GM12878 (cell line): Measurements from ENCODE around the gene CCT6A. TPM values are rescaled to one million over a fixed set of nuclear protein-coding genes. Genes with fewer than 3 reads are reported as not detected.

Source experiments
- ASH2L ChIP-seq: fragments of 300-600, 200-600 bp; sonication (generic); IDR thresholded peaks from 2 replicates; pipeline ENCODE4 v1.6.1; 2017; ENCODE audit warnings: low read depth, mild to moderate bottlenecking, borderline replicate concordance
- ATF3 ChIP-seq: IDR thresholded peaks from 2 replicates; pipeline ENCODE4 v1.6.1; 2011; ENCODE audit warnings: low read depth, mild to moderate bottlenecking, low read length, moderate library complexity, borderline replicate concordance; ENCODE audit errors: extremely low read depth
- CBFB ChIP-seq: IDR thresholded peaks from 2 replicates; pipeline ENCODE4 v1.6.1; 2016; ENCODE audit warnings: antibody characterized with exemption, low read depth
- CHD1 ChIP-seq: IDR thresholded peaks from 2 replicates; pipeline ENCODE4 v1.6.1; 2012; ENCODE audit warnings: low read depth, low read length, improper control_type of control experiment
- CREB1 ChIP-seq: IDR thresholded peaks from 2 replicates; pipeline ENCODE4 v1.6.1; 2012; ENCODE audit warnings: low read depth, mild to moderate bottlenecking, inconsistent platforms
- EGR1 ChIP-seq, 2 experiments: IDR thresholded peaks; 1 replicate in 1 of 2; 2 replicates in 1 of 2; pipeline ENCODE4 v1.6.1; 2011 to 2012; ENCODE audit warnings: low read depth in 2 of 2, low read length in 2 of 2, borderline replicate concordance in 1 of 2, mild to moderate bottlenecking in 1 of 2, moderate library complexity in 1 of 2
- EZH2 ChIP-seq: IDR thresholded peaks from 2 replicates; pipeline ENCODE4 v1.6.1; 2012; ENCODE audit warnings: low read depth, mild to moderate bottlenecking, control low read depth, inconsistent platforms, low read length, borderline replicate concordance; ENCODE audit not compliant: control insufficient read depth
- IRF3 ChIP-seq: fragments of 450-650 bp; IDR thresholded peaks from 2 replicates; pipeline ENCODE4 v1.6.1; 2014; ENCODE audit warnings: mild to moderate bottlenecking
- IRF5 ChIP-seq: fragments of 450-650 bp; IDR thresholded peaks from 2 replicates; pipeline ENCODE4 v1.6.1; 2017; ENCODE audit warnings: borderline replicate concordance
- LARP7 ChIP-seq: fragments of 450-650 bp; IDR thresholded peaks from 2 replicates; pipeline ENCODE4 v1.6.1; 2017; ENCODE audit warnings: mild to moderate bottlenecking
- MAX ChIP-seq: IDR thresholded peaks from 2 replicates; pipeline ENCODE4 v1.6.1; 2012; ENCODE audit warnings: low read depth, low read length, improper control_type of control experiment
- MLLT1 ChIP-seq: fragments of 450-650 bp; IDR thresholded peaks from 2 replicates; pipeline ENCODE4 v1.6.1; 2016; ENCODE audit warnings: mild to moderate bottlenecking
- MTA3 ChIP-seq: IDR thresholded peaks from 2 replicates; pipeline ENCODE4 v1.6.1; 2012; ENCODE audit warnings: low read length, inconsistent platforms, borderline replicate concordance
- MXI1 ChIP-seq: fragments of 150-350 bp; IDR thresholded peaks from 2 replicates; pipeline ENCODE4 v1.6.1; 2011; ENCODE audit warnings: low read depth, mild to moderate bottlenecking, inconsistent platforms, low read length, improper control_type of control experiment
- MYB ChIP-seq: fragments of 150-350 bp; IDR thresholded peaks from 2 replicates; pipeline ENCODE4 v1.6.1; 2014; ENCODE audit warnings: mild to moderate bottlenecking, low read depth, low read length, borderline replicate concordance
- MYC ChIP-seq: IDR thresholded peaks from 2 replicates; pipeline ENCODE4 v1.6.1; 2011; ENCODE audit warnings: mild to moderate bottlenecking, low read length, moderate library complexity, inconsistent platforms; ENCODE audit not compliant: insufficient read depth, insufficient replicate concordance, insufficient read length, severe bottlenecking
- PML ChIP-seq: IDR thresholded peaks from 2 replicates; pipeline ENCODE4 v1.6.1; 2012; ENCODE audit warnings: low read length, inconsistent platforms
- POLR2A ChIP-seq: IDR thresholded peaks from 2 replicates; pipeline ENCODE4 v1.6.1; 2011; ENCODE audit warnings: low read depth, mild to moderate bottlenecking, low read length
- POLR2AphosphoS5 ChIP-seq: IDR thresholded peaks from 2 replicates; pipeline ENCODE4 v1.6.1; 2011; ENCODE audit warnings: mild to moderate bottlenecking, low read length, inconsistent platforms
- RAD21 ChIP-seq: IDR thresholded peaks from 2 replicates; pipeline ENCODE4 v1.6.1; 2011; ENCODE audit warnings: mild to moderate bottlenecking, low read depth, low read length, moderate library complexity; ENCODE audit not compliant: insufficient read depth
- RCOR1 ChIP-seq: conservative IDR thresholded peaks from 2 replicates; pipeline ENCODE4 v1.6.1; 2012; ENCODE audit warnings: low read depth, low read length, improper control_type of control experiment
- RFX5 ChIP-seq: IDR thresholded peaks from 2 replicates; pipeline ENCODE4 v1.6.1; 2011; ENCODE audit warnings: low read depth, low read length, improper control_type of control experiment
- SPI1 ChIP-seq: IDR thresholded peaks from 2 replicates; pipeline ENCODE4 v1.6.1; 2011; ENCODE audit warnings: low read depth, mild to moderate bottlenecking, low read length, moderate library complexity, borderline replicate concordance; ENCODE audit not compliant: insufficient read depth
- STAT3 ChIP-seq: IDR thresholded peaks from 2 replicates; pipeline ENCODE4 v1.6.1; 2011; ENCODE audit warnings: low read depth, low read length, improper control_type of control experiment
- SUPT20H ChIP-seq: IDR thresholded peaks from 2 replicates; pipeline ENCODE4 v1.6.1; 2011; ENCODE audit warnings: low read depth, mild to moderate bottlenecking, low read length, moderate library complexity, borderline replicate concordance; ENCODE audit not compliant: control insufficient read depth
- YY1 ChIP-seq: IDR thresholded peaks from 2 replicates; pipeline ENCODE4 v1.6.1; 2011; ENCODE audit warnings: low read depth, mild to moderate bottlenecking, low read length
- ZNF207 ChIP-seq: fragments of 450-650 bp; IDR thresholded peaks from 2 replicates; pipeline ENCODE4 v1.6.1; 2014; ENCODE audit warnings: antibody characterized with exemption, mild to moderate bottlenecking, borderline replicate concordance
- polyA plus RNA-seq, 11 experiments: library from polyadenylated mRNA; depleted of rRNA in 4 of 11; unstranded in 6 of 11; stranded (reverse) in 5 of 11; fragments of >200 nt; fragmentation: Nextera tagmentation in 4 of 11; fragmentation: Illumina TruSeq in 1 of 11; extraction: Ambion mirVana in 4 of 11; extraction: Trizol in 1 of 11; gene quantifications; 1 replicate in 1 of 11; 2 replicates in 10 of 11; pipeline versions ENCODE4 v1.2.1 to v1.2.3, GENCODE V29; 2011 to 2016; ENCODE audit warnings: inconsistent platforms in 2 of 11, missing spikeins in 2 of 11, low read depth in 1 of 11
- total RNA-seq, 4 experiments: library from RNA; depleted of rRNA in 3 of 4; stranded (reverse); fragments of >200 nt in 3 of 4; fragmentation: Illumina TruSeq in 1 of 4; extraction: Trizol in 1 of 4; gene quantifications; 2 replicates each; pipeline versions ENCODE4 v1.2.1 to v1.2.3, GENCODE V29; 2013 to 2021

Gene CCT6A
- total and polyA plus RNA-seq, 10 of the 15 experiments (the other 5 are each of a cell fraction or from before 2014, with no cell fraction given), result 191 to 480 (median 296) TPM

GRCh38 chr7:56063882-56064625 is 12.5 kb downstream of the CCT6A start, which contains the start of gene SUMF2 (continued):
- TF ChIP-seq RAD21, result no peak
- peak; percentile 64; the same call in 1 of the 2 replicates for TF ChIP-seq LARP7
- TF ChIP-seq IRF5, result no peak
- no peak; the same call in 1 of the 2 replicates for TF ChIP-seq CREB1
- TF ChIP-seq RFX5, result no peak
- TF ChIP-seq MTA3, result peak; percentile 84; the same call in 1 of the 2 replicates
- no peak for TF ChIP-seq IRF3
- no peak for TF ChIP-seq ZNF207
- peak; percentile 51; the same call in 1 of the 2 replicates for TF ChIP-seq MAX
- TF ChIP-seq SPI1, result no peak
- no peak for TF ChIP-seq CHD1
- 0 out of 2 replicates have a peak, but pooled peaks have one; percentile 3 for TF ChIP-seq MLLT1
- TF ChIP-seq EGR1 (IDR thresholded peaks at IDR 0.05; ENCODE audit: borderline replicate concordance in 1 of 2, low read depth in 2 of 2, low read length in 2 of 2), result peak in 1 of 2 experiments; percentile 72; a peak in 2 of 3 replicates
- TF ChIP-seq EZH2, result no peak
- no peak for TF ChIP-seq STAT3
- TF ChIP-seq MYC, result peak; percentile 88
- no peak for TF ChIP-seq SUPT20H
- peak; percentile 99 for TF ChIP-seq POLR2A
- TF ChIP-seq MYB, result no peak
- peak; percentile 85 for TF ChIP-seq MXI1
- peak; percentile 18 for TF ChIP-seq CBFB
- TF ChIP-seq YY1, result peak; percentile 76
- TF ChIP-seq ATF3, result peak; percentile 13; the same call in 1 of the 2 replicates
- TF ChIP-seq RCOR1, result no peak
- peak; percentile 90 for TF ChIP-seq PML
- peak; percentile 91 for TF ChIP-seq POLR2AphosphoS5
- TF ChIP-seq ASH2L, result peak; percentile 68; the same call in 1 of the 2 replicates
